Neural crest cell (in vitro differentiated cells): Measurements from ENCODE around the gene GLRA2. TPM values are rescaled to one million over a fixed set of nuclear protein-coding genes. Genes with fewer than 3 reads are reported as not detected.

ENCODE experiments used
- DNase-seq: peaks from one replicate; pipeline ENCODE4 v3.0.0; 2021; ENCODE audit warnings: low read depth, mixed read lengths, low spot score
- H3K27ac Mint-ChIP-seq: one replicate; pipeline ENCODE4 v1.8.0; 2021; ENCODE audit warnings: mild to moderate bottlenecking, mixed read lengths; ENCODE audit not compliant: unreplicated experiment
- H3K27me3 Mint-ChIP-seq: 2 replicates; pipeline ENCODE4 v1.8.0; 2021; ENCODE audit warnings: low read depth, mild to moderate bottlenecking, mixed read lengths
- H3K36me3 Mint-ChIP-seq: 2 replicates; pipeline ENCODE4 v1.8.0; 2021; ENCODE audit warnings: low read depth, mild to moderate bottlenecking, mixed read lengths
- H3K4me1 Mint-ChIP-seq: 2 replicates; pipeline ENCODE4 v1.8.0; 2021; ENCODE audit warnings: mixed read lengths
- H3K4me3 Mint-ChIP-seq: one replicate; pipeline ENCODE4 v1.8.0; 2021; ENCODE audit warnings: mild to moderate bottlenecking, mixed read lengths
- H3K9me3 Mint-ChIP-seq: 2 replicates; pipeline ENCODE4 v1.8.0; 2021; ENCODE audit warnings: mixed read lengths
- CTCF ChIP-seq: fragments of 200-600 bp; sonication (generic); conservative IDR thresholded peaks from 2 replicates; pipeline ENCODE4 v1.5.0; 2021; ENCODE audit warnings: antibody characterized with exemption, mild to moderate bottlenecking
- long read RNA-seq: library from polyadenylated mRNA; unstranded; transcript quantifications from one replicate; pipeline ENCODE4 v2.0.0, GENCODE V29; 2020
- total RNA-seq: library from RNA; stranded (reverse); gene quantifications from 2 replicates; pipeline ENCODE4 v1.2.1, GENCODE V29; 2021

GLRA2 gene
- total RNA-seq: 0.73 and 1.3 TPM in 2 replicates
- long read RNA-seq, partial matches to known transcripts: 0 of 1 reads
- long read RNA-seq, other reads (novel, unspliced or antisense): 1 of 1 reads

- Mint-ChIP-seq H3K36me3 (peaks cover 3% of the 10 kb centered on the region), H3K9me3 (peaks cover 10% of the 10 kb centered on the region), H3K27me3 (peaks cover 4% of the 10 kb centered on the region), H3K27ac (no peak within 1 kb of the TSS), H3K4me3 (peak within 1 kb of the TSS; percentile 85), H3K4me1 (peaks cover 4% of the 10 kb centered on the region)
- TF ChIP-seq CTCF: no peak
- DNase-seq: peak; percentile 49
These were observed at the start of gene GLRA2 for GRCh38 chrX:14529290-14529989. Gene GLRA2, plus strand, starts transcription at chrX:14529536. Its CDS starts 522 bp downstream, at chrX:14530058.

DNA sequence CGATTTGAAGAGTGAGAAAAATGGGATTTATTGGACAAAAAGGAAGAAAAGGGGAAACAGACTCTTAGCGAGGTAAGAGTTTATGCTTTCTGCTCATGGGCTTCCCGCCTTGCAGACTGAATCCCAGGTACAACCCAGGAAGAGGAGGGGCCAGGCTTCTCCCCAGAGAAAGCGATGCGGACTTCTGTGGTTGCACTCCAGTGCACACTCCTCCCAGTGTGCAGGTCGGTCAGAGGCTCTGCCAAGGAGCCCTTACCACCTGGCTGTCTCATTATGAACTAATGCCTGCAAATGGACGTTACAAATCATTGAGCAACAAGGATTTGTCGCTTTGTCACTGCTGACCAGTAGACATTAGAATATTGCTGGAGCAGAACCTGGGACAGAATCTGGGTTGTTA is 39.9 kb upstream of the GLRA2 start:
- H3K27me3 Mint-ChIP-seq: no peaks in the 10 kb centered on the region

DNA sequence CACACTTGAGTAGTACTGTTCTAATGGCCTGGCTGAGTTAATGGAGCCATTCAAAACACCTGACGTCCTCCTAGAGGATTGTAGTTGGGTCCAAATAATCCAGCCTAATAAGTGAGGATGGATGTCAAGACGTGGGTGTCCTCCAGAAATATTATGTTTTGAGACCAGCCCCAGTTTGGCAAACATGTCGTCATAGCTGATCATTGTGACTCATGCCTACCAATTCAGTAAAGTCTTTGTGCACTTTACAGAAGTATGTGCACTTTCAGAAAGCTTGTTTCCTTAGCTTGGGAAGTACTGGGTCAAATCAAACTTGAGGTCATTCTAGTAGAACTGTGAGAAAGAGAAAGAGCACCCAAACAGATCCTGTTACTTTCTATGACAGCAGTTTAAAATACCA is 37.6 kb upstream of the GLRA2 start:
- no peak for TF ChIP-seq CTCF
- no peak for DNase-seq
- H3K4me3 Mint-ChIP-seq: no peak overlapping the region
- no peaks in the 10 kb centered on the region for H3K4me1 Mint-ChIP-seq
- no peak overlapping the region for H3K27ac Mint-ChIP-seq
- peaks cover 2% of the 10 kb centered on the region for H3K9me3 Mint-ChIP-seq
- no peaks in the 10 kb centered on the region for H3K36me3 Mint-ChIP-seq
- H3K27me3 Mint-ChIP-seq: no peaks in the 10 kb centered on the region

More for the DNA sequence above, 39.9 kb upstream of the GLRA2 start:
- no peaks in the 10 kb centered on the region for H3K36me3 Mint-ChIP-seq
- no peak overlapping the region for H3K4me3 Mint-ChIP-seq
- H3K27ac Mint-ChIP-seq: no peak overlapping the region
- TF ChIP-seq CTCF: no peak
- no peaks in the 10 kb centered on the region for H3K4me1 Mint-ChIP-seq
- peaks cover 4% of the 10 kb centered on the region for H3K9me3 Mint-ChIP-seq
- DNase-seq: no peak

DNA sequence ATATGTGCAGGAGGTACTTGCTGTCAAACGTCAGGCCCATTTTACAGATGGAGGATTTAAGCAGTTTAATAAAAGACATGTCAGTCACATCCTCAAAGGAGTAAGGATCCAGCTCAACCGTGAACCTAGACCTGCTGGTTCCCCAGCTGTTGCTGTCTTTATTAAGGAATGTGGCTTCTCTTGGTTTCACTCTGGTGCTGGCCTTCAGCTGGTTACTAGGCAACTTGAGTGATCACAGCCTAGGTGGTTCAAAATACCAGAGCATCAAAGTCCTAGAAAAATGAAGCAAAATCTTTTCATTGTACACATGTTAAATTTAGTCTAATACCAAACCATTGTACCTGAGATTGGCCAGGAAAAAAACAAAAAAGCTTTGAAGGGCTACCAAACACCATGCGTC is 32.7 kb upstream of the GLRA2 start:
- H3K36me3 Mint-ChIP-seq: no peaks in the 10 kb centered on the region
- H3K27me3 Mint-ChIP-seq: no peaks in the 10 kb centered on the region
- H3K4me3 Mint-ChIP-seq: no peak overlapping the region
- no peak for DNase-seq
- TF ChIP-seq CTCF: no peak
- peaks cover 5% of the 10 kb centered on the region for H3K9me3 Mint-ChIP-seq
- no peak overlapping the region for H3K27ac Mint-ChIP-seq
- H3K4me1 Mint-ChIP-seq: no peaks in the 10 kb centered on the region

- no peak for DNase-seq
- H3K4me1 Mint-ChIP-seq: no peaks in the 10 kb centered on the region
These were observed 32.1 kb upstream of the GLRA2 start for GRCh38 chrX:14497184-14497666.

More at GRCh38 chrX:14497184-14497666, 32.1 kb upstream of the GLRA2 start:
- Mint-ChIP-seq H3K9me3 (peaks cover 6% of the 10 kb centered on the region), H3K36me3 (no peaks in the 10 kb centered on the region), H3K27ac (no peak overlapping the region), H3K27me3 (no peaks in the 10 kb centered on the region), H3K4me3 (no peak overlapping the region)
- TF ChIP-seq CTCF: no peak
